Brain microvascular endothelial cell (primary cell): Measurements from ENCODE around the gene DBNDD2.

ENCODE experiments used
- DNase-seq: peaks from one replicate; pipeline ENCODE4 v3.0.0-alpha.2; 2020
- H3K27ac ChIP-seq: fragments of 250-450 bp; sonication (Bioruptor Pico); 2 replicates; pipeline ENCODE4 v1.5.1; 2020; ENCODE audit warnings: mild to moderate bottlenecking, moderate library complexity
- H3K27me3 ChIP-seq: fragments of 250-450 bp; sonication (Bioruptor Pico); replicated peaks from 2 replicates; pipeline ENCODE4 v1.5.1; 2020; ENCODE audit warnings: mild to moderate bottlenecking
- H3K36me3 ChIP-seq: fragments of 250-450 bp; sonication (Bioruptor Pico); replicated peaks from 2 replicates; pipeline ENCODE4 v1.5.1; 2020; ENCODE audit warnings: mild to moderate bottlenecking
- H3K4me3 ChIP-seq: 2 replicates; pipeline ENCODE4 v1.5.1; 2011; ENCODE audit warnings: low read depth, mild to moderate bottlenecking, control low read depth, low read length, moderate library complexity
- in situ Hi-C: cut with HindIII; loops from 2 replicates; pipeline ENCODE4 v1.10.0; 2017; ENCODE audit warnings: low sequenced_read_pairs, low pct_ligation_motif_present
- TF ChIP-seq, protein P1 (sequence below): IDR thresholded peaks from 2 replicates; pipeline ENCODE4 v1.5.1; 2011; ENCODE audit warnings: low read depth, mild to moderate bottlenecking, moderate library complexity, low read length, control low read depth, inconsistent platforms; ENCODE audit errors: missing control alignments

DBNDD2 gene

DNA sequence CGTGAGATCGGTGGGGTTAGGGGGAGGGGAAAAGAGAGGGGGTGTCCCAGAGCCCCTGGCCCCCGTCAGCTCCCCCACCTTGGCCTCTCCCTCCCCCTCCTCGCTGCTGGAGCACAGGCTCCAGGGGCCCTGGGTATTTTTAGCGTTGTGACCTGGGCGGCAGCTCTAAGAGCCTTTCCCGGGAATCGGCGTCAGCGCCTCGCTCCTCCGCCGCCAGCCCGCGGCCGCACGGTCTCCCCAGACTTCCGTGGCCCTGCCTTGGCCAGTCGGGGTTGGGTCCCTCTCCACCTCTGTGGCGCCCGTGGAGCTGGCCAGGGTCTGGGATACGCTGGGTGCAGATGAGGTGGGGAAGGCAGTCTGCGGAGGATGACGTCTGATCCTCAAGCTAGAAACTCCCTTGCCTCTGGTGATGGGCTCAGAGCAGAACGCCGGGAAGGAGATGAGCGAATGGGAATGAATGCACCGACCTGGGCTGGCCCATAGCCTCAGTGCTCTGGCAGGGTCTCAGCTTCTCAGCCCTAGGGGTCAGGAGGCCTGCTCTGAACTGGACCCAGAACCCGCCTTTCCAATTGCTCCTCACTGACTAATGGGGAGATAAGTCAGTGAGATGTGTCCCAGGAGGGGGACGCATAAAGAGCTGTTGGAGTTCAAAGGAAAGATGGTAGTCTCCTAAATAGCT lies 883 bp upstream of the DBNDD2 start:
- Histone ChIP-seq H3K36me3 (peaks cover 3% of the 10 kb centered on the region), H3K27ac (peak overlapping the region; percentile 34), H3K4me3 (peak overlapping the region; percentile 61), H3K27me3 (no peaks in the 10 kb centered on the region)
- DNase-seq: peak; percentile 43
- TF ChIP-seq, protein P1, sequence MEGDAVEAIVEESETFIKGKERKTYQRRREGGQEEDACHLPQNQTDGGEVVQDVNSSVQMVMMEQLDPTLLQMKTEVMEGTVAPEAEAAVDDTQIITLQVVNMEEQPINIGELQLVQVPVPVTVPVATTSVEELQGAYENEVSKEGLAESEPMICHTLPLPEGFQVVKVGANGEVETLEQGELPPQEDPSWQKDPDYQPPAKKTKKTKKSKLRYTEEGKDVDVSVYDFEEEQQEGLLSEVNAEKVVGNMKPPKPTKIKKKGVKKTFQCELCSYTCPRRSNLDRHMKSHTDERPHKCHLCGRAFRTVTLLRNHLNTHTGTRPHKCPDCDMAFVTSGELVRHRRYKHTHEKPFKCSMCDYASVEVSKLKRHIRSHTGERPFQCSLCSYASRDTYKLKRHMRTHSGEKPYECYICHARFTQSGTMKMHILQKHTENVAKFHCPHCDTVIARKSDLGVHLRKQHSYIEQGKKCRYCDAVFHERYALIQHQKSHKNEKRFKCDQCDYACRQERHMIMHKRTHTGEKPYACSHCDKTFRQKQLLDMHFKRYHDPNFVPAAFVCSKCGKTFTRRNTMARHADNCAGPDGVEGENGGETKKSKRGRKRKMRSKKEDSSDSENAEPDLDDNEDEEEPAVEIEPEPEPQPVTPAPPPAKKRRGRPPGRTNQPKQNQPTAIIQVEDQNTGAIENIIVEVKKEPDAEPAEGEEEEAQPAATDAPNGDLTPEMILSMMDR: no peak
- in situ Hi-C loops: no loop called here

DNA sequence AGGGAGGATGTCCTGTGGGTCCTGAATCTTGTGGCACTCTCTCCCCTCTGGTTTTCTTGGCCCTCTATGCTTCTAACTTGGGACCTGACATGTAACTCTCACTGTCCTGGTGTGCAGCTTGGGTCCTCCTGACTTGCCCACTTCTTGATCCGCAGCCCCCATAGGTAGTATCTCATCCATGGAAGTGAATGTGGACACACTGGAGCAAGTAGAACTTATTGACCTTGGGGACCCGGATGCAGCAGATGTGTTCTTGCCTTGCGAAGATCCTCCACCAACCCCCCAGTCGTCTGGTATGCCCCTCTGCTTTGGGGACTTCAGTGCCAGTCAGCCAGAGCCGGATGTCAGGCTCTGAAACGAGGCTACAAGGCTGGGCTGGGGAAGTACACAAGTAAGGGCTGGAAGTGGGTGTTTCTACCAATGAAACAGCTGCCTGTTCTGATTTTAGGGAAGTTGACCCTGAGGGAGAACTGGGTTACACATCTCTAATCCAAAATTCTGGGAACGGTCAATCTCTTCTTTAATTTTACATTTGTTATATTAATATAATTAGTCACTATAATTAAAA lies 641 bp downstream of the DBNDD2 start:
- TF ChIP-seq, protein P1: no peak
- no peaks in the 10 kb centered on the region for H3K27me3 ChIP-seq
- H3K4me3 ChIP-seq: no peak overlapping the region
- in situ Hi-C loops: no loop called here
- no peak overlapping the region for H3K27ac ChIP-seq
- peaks cover 3% of the 10 kb centered on the region for H3K36me3 ChIP-seq
- no peak for DNase-seq

DNA sequence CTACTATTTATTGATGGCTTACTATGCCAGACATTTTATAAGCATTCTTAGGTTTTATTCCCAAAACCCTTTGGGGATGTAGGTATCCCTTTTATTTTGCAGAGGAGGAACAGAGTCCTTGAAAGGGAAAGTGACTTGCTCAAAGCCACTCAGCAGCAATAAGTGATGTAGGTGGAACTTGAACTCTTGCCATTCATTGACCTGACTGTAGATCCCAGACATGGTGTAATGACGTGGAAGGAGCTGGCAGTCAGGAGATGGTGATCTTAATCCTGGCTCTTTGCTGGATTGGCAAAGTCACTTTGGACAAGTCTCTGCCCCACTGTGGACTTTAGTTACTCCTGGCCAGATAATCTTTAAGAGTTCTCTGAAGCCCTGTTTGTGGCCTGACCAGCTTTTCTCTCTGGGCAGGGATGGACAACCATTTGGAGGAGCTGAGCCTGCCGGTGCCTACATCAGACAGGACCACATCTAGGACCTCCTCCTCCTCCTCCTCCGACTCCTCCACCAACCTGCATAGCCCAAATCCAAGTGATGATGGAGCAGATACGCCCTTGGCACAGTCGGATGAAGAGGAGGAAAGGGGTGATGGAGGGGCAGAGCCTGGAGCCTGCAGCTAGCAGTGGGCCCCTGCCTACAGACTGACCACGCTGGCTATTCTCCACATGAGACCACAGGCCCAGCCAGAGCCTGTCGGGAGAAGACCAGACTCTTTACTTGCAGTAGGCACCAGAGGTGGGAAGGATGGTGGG lies 1.6 kb downstream of the DBNDD2 start:
- Histone ChIP-seq H3K36me3 (peaks cover 3% of the 10 kb centered on the region), H3K27me3 (no peaks in the 10 kb centered on the region), H3K27ac (no peak overlapping the region), H3K4me3 (no peak overlapping the region)
- DNase-seq: no peak
- TF ChIP-seq, protein P1: no peak
- in situ Hi-C loops: no loop called here

DNA sequence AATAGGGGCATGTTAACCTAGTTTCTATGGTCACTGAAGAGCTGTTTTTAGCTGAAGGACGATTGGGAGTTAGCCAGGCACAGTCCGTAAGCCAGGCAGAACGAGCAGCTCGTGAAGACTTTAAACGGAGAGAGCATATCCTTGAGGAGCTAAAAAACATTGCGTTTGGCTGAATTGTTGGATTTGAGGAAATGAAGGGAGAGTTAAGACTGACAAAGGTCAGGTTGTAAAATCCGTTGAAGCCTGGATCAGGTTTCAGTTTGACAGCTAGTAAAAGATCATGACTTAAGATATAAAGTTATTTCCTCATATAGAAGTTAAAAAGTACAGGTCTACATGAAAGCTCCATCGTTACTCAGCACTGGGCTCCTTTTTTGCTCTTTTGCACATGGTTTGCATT lies 2.8 kb downstream of the DBNDD2 start:
- Histone ChIP-seq H3K27me3 (no peaks in the 10 kb centered on the region), H3K27ac (no peak overlapping the region), H3K36me3 (peaks cover 3% of the 10 kb centered on the region), H3K4me3 (no peak overlapping the region)
- TF ChIP-seq, protein P1: no peak
- in situ Hi-C loops: no loop called here
- DNase-seq: no peak

DNA sequence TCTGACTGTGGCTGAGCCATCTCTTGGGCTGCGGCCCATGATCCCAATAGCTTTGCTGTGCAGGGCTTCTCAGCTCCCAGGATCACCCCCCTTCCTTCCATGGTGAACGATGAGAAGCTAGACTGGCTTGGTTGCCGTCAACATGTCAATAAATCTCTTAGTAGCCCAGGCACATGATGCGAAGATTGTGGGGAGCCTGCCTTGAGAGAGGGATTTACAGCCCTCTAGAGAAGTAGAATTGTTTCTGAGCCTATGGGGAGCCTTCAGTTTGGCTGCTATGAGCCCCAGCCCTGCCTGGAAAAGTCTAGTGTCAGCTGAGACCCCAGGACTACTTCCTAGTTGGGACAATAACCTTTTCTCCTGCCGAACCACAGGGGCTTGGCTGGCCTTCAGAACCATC lies 4.6 kb downstream of the DBNDD2 start:
- in situ Hi-C loops: no loop called here
- Histone ChIP-seq H3K36me3 (peaks cover 3% of the 10 kb centered on the region), H3K27ac (no peak overlapping the region), H3K27me3 (no peaks in the 10 kb centered on the region), H3K4me3 (no peak overlapping the region)
- no peak for DNase-seq
- TF ChIP-seq, protein P1: no peak
